GM12878 (cell line): ENCODE data around the gene PDE6A. TPM values are rescaled to one million over a fixed set of nuclear protein-coding genes. Genes with fewer than 3 reads are reported as not detected.

ENCODE experiments used
- ATAC-seq: fragments of 200-7000 bp; cut with Tn5 transposase; 3 replicates; pipeline ENCODE4 v1.9.1; 2020; ENCODE audit warnings: mild to moderate bottlenecking, moderate library complexity
- BruUV-seq: library from RNA; stranded (reverse); fragments of 400-500 nt; replicated peaks from 2 replicates; lab custom pipeline; 2021; lab: Mats Ljungman, UMichigan
- CTCF ChIA-PET: fragments of 300-600 bp; sonication (Branson Sonifier 250); formaldehyde crosslinking; extraction: SDS; loops from one replicate; lab custom pipeline; 2021; ENCODE audit warnings: inconsistent platforms; lab: Yijun Ruan, JAX
- POLR2A ChIA-PET: fragments of 350-600 bp; formaldehyde crosslinking; extraction: SDS; loops from one replicate; lab custom pipeline; 2021; ENCODE audit warnings: inconsistent platforms; lab: Charles Lee
- RAD21 ChIA-PET: fragments of 300-600 bp; sonication (Branson Sonifier 250); formaldehyde crosslinking; loops from one replicate; lab custom pipeline; 2023; ENCODE audit warnings: antibody characterized with exemption; ENCODE audit not compliant: unreplicated experiment; lab: Charles Lee
- SMC1A ChIA-PET: fragments of 300-600 bp; sonication (Branson Sonifier 250); formaldehyde crosslinking; loops from one replicate; lab custom pipeline; 2023; ENCODE audit not compliant: unreplicated experiment, uncharacterized antibody; lab: Charles Lee
- DNase-seq: peaks from one replicate; pipeline ENCODE4 v3.0.0-alpha.2; 2011; ENCODE audit warnings: low read depth, low spot score
- FAIRE-seq: peaks from 3 replicates; lab custom pipeline; 2011; peaks lifted over from hg19 to GRCh38; lab: Jason Lieb, UNC
- H2AFZ ChIP-seq: 2 replicates; pipeline ENCODE4 v1.6.0; 2011; ENCODE audit warnings: low read depth, low read length, control low read depth; ENCODE audit not compliant: control insufficient read depth
- H3K27ac ChIP-seq: 2 replicates; pipeline ENCODE4 v1.5.1; 2011; ENCODE audit warnings: control low read depth; ENCODE audit not compliant: control insufficient read depth, insufficient read depth
- H3K27me3 ChIP-seq, 2 experiments: replicated peaks in 1 of 2; 2 replicates each; pipeline versions ENCODE4 v1.6.0 to v1.6.1; 2011; ENCODE audit warnings: low read length in 1 of 2; ENCODE audit not compliant: control insufficient read depth in 2 of 2, insufficient read depth in 2 of 2
- H3K36me3 ChIP-seq, 2 experiments: 2 replicates each; pipeline ENCODE4 v1.5.1; 2011; ENCODE audit warnings: low read length in 1 of 2; ENCODE audit not compliant: control insufficient read depth in 2 of 2, insufficient read depth in 2 of 2
- H3K4me1 ChIP-seq: 2 replicates; pipeline ENCODE4 v1.6.1; 2011; ENCODE audit warnings: mild to moderate bottlenecking, low read length, moderate library complexity, mixed read lengths; ENCODE audit not compliant: control insufficient read depth, insufficient read depth
- H3K4me2 ChIP-seq: 2 replicates; pipeline ENCODE4 v1.6.0; 2011; ENCODE audit warnings: control low read depth; ENCODE audit not compliant: control insufficient read depth, insufficient read depth
- H3K4me3 ChIP-seq: fragments of 200-600 bp; sonication (generic); 2 replicates; pipeline ENCODE4 v1.5.1; 2016
- H3K79me2 ChIP-seq: 2 replicates; pipeline ENCODE4 v1.6.0; 2011; ENCODE audit warnings: low read length; ENCODE audit not compliant: control insufficient read depth, insufficient read depth
- H3K9ac ChIP-seq: 2 replicates; pipeline ENCODE4 v1.8.0; 2011; ENCODE audit warnings: low read length, control low read depth, mixed read lengths; ENCODE audit not compliant: control insufficient read depth, insufficient read depth
- H3K9me3 ChIP-seq: replicated peaks from 3 replicates; pipeline ENCODE4 v1.5.1; 2011; ENCODE audit warnings: mild to moderate bottlenecking, low read length; ENCODE audit not compliant: control insufficient read depth, insufficient read depth
- H4K20me1 ChIP-seq: 2 replicates; pipeline ENCODE4 v1.6.0; 2011; ENCODE audit not compliant: control insufficient read depth, insufficient read depth
- ATF7 ChIP-seq: fragments of 450-650 bp; IDR thresholded peaks from 2 replicates; pipeline ENCODE4 v1.6.1; 2016; ENCODE audit warnings: low read depth, mild to moderate bottlenecking
- BCL3 ChIP-seq: IDR thresholded peaks from 2 replicates; pipeline ENCODE4 v1.6.1; 2011; ENCODE audit warnings: borderline replicate concordance, low read depth, mild to moderate bottlenecking, moderate library complexity, low read length; ENCODE audit not compliant: insufficient read depth, poor library complexity, severe bottlenecking
- CBFB ChIP-seq: IDR thresholded peaks from 2 replicates; pipeline ENCODE4 v1.6.1; 2016; ENCODE audit warnings: antibody characterized with exemption, low read depth
- CEBPB ChIP-seq, 2 experiments: fragments of 150-350 bp in 1 of 2; IDR thresholded peaks; 2 replicates each; pipeline ENCODE4 v1.6.1; 2012 to 2014; ENCODE audit warnings: low read depth in 2 of 2, low read length in 2 of 2, borderline replicate concordance in 1 of 2, inconsistent platforms in 1 of 2
- CEBPZ ChIP-seq: fragments of 150-350 bp; IDR thresholded peaks from 2 replicates; pipeline ENCODE4 v1.6.1; 2016; ENCODE audit warnings: low read depth, low read length
- CHD4 ChIP-seq: fragments of 200-600 bp; sonication (generic); IDR thresholded peaks from 2 replicates; pipeline ENCODE4 v1.6.1; 2016; ENCODE audit warnings: mild to moderate bottlenecking
- DPF2 ChIP-seq: fragments of 450-650 bp; IDR thresholded peaks from 2 replicates; pipeline ENCODE4 v1.6.1; 2017; ENCODE audit warnings: mild to moderate bottlenecking
- FOXK2 ChIP-seq: fragments of 450-650 bp; IDR thresholded peaks from 2 replicates; pipeline ENCODE4 v1.6.1; 2017; ENCODE audit warnings: mild to moderate bottlenecking, moderate library complexity
- IKZF1 ChIP-seq: fragments of 450-650 bp; conservative IDR thresholded peaks from 2 replicates; pipeline ENCODE4 v1.6.1; 2017; ENCODE audit warnings: antibody characterized with exemption, mild to moderate bottlenecking
- MTA2 ChIP-seq: fragments of 450-650 bp; IDR thresholded peaks from 2 replicates; pipeline ENCODE4 v1.6.1; 2016; ENCODE audit warnings: low read depth, mild to moderate bottlenecking, moderate library complexity
- PKNOX1 ChIP-seq: fragments of 450-650 bp; IDR thresholded peaks from 2 replicates; pipeline ENCODE4 v1.6.1; 2016; ENCODE audit warnings: mild to moderate bottlenecking
- SUZ12 ChIP-seq: fragments of 200-600 bp; sonication (generic); IDR thresholded peaks from one replicate; pipeline ENCODE4 v1.6.1; 2018; ENCODE audit warnings: antibody characterized with exemption, mild to moderate bottlenecking; ENCODE audit not compliant: unreplicated experiment
- TCF7 ChIP-seq: IDR thresholded peaks from 2 replicates; pipeline ENCODE4 v1.6.1; 2014; ENCODE audit warnings: antibody characterized with exemption, borderline replicate concordance
- YY1 ChIP-seq: IDR thresholded peaks from 2 replicates; pipeline ENCODE4 v1.6.1; 2011; ENCODE audit warnings: low read depth, mild to moderate bottlenecking, low read length
- ZNF207 ChIP-seq: fragments of 450-650 bp; IDR thresholded peaks from 2 replicates; pipeline ENCODE4 v1.6.1; 2014; ENCODE audit warnings: antibody characterized with exemption, mild to moderate bottlenecking, borderline replicate concordance
- WGBS: methylation state at CpG from one replicate; pipeline ENCODE4 v1.1.6; 2016; ENCODE audit warnings: low lambda C conversion rate; ENCODE audit not compliant: insufficient replicate concordance, insufficient coverage; ENCODE audit errors: missing lambda C conversion rate; 5-methylcytosine and 5-hydroxymethylcytosine counted together
- in situ Hi-C: fragments of 300-500 bp; cut with MboI; formaldehyde crosslinking; loops from 9 replicates; pipeline ENCODE4 v1.14.3; 2018; ENCODE audit warnings: mixed read lengths
- intact Hi-C: fragments of 100-400 bp; cut with micrococcal nuclease; formaldehyde crosslinking; loops from one replicate; pipeline ENCODE4 v1.14.2; 2022; ENCODE audit not compliant: unreplicated experiment
- polyA plus RNA-seq, 11 experiments: library from polyadenylated mRNA; depleted of rRNA in 4 of 11; unstranded in 6 of 11; stranded (reverse) in 5 of 11; fragments of >200 nt; fragmentation: Nextera tagmentation in 4 of 11; fragmentation: Illumina TruSeq in 1 of 11; extraction: Ambion mirVana in 4 of 11; extraction: Trizol in 1 of 11; gene quantifications; 1 replicate in 1 of 11; 2 replicates in 10 of 11; pipeline versions ENCODE4 v1.2.1 to v1.2.3, GENCODE V29; 2011 to 2016; ENCODE audit warnings: inconsistent platforms in 2 of 11, missing spikeins in 2 of 11, low read depth in 1 of 11
- total RNA-seq, 4 experiments: library from RNA; depleted of rRNA in 3 of 4; stranded (reverse); fragments of >200 nt in 3 of 4; fragmentation: Illumina TruSeq in 1 of 4; extraction: Trizol in 1 of 4; gene quantifications; 2 replicates each; pipeline versions ENCODE4 v1.2.1 to v1.2.3, GENCODE V29; 2013 to 2021
- TF ChIP-seq, protein P1 (sequence below): IDR thresholded peaks from 2 replicates; pipeline ENCODE4 v1.6.1; 2011; ENCODE audit warnings: low read depth, low read length, improper control_type of control experiment, borderline replicate concordance

PDE6A gene
- total and polyA plus RNA-seq, 10 of the 15 experiments (the other 5 are each of a cell fraction or from before 2014, with no cell fraction given) = 0.05 to 0.26 TPM; not detected in 8

DNA sequence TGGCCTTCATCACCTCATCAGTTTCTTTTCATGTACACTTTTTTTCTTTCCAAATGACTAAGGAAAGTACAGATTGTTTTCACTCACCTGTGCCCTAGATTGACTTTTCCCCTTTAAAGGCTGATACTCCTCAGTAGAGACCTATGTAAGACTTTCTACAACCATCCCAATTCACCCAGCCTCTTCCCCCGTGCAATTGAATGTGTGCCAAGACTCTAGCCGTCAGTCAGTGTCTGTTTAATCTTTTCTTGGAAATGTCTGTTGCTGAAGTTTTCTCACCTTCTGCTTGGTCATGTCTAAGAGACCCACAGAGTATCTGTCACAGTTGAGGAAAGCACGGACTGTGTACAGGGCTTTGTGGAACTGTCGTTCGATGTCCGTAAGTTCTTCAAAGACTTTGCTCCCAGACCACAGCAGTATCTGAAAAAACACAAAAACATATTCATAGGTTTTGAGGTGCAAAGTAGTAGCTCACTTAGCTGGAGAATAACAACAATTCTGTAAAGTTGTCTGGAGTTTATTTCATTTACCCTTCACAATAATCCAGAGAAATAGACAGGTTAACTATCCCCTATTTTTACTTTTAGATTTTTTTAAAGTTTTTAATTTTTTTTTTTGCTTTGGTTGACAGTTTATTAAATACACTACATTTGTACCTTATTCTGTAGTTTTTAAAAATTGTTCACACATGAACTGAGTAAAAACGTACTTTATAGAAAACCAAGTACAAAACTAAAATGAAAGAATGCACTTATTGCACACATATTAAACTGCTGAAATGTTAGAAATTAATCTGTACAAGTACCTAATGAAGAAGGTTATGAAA is 13.6 kb downstream of the PDE6A start:
- in situ Hi-C loops (no loop called here), intact Hi-C loops (no loop called here)
- CTCF ChIA-PET = interaction anchor here (1.1 to 1.4 kb wide), 2 partner anchors 78 to 312 kb away, joined by 3 to 6 read pairs; no protein-coding TSS in a partner anchor
- DNase-seq (no peak), ATAC-seq (no peak), FAIRE-seq (peak; percentile 66)
- WGBS = 57% methylated on average over 7 of the region's 7 CpGs
- Histone ChIP-seq H3K27me3 (peaks cover 0 to 2% of the 10 kb centered on the region in 2 experiments; a peak in 3 of 4 replicates), H3K79me2 (no peaks in the 10 kb centered on the region), H3K4me1 (no peaks in the 10 kb centered on the region), H3K9ac (no peak overlapping the region), H3K4me3 (no peak overlapping the region), H3K27ac (no peak overlapping the region), H3K36me3 (no peaks in the 10 kb centered on the region), H4K20me1 (no peaks in the 10 kb centered on the region), H3K9me3 (no peaks in the 10 kb centered on the region), H2AFZ (no peak overlapping the region), H3K4me2 (no peak overlapping the region)
- BruUV-seq = no TSS peak
- RAD21 ChIA-PET = no interaction called here
- SMC1A ChIA-PET = no interaction called here
- POLR2A ChIA-PET = interaction anchor here (0.7 kb wide), 1 partner anchor 21 kb away, joined by 3 read pairs; no protein-coding TSS in a partner anchor
- TF ChIP-seq MTA2 (no peak), ZNF207 (no peak), YY1 (no peak), PKNOX1 (no peak), CBFB (no peak), FOXK2 (no peak), ATF7 (no peak), BCL3 (no peak), CHD4 (no peak), DPF2 (no peak), CEBPB (IDR thresholded peaks at IDR 0.05; ENCODE audit: borderline replicate concordance in 1 of 2, low read depth in 2 of 2, low read length in 2 of 2) (no peak), TCF7 (no peak), IKZF1 (no peak), SUZ12 (no peak), CEBPZ (no peak)
- TF ChIP-seq, protein P1, sequence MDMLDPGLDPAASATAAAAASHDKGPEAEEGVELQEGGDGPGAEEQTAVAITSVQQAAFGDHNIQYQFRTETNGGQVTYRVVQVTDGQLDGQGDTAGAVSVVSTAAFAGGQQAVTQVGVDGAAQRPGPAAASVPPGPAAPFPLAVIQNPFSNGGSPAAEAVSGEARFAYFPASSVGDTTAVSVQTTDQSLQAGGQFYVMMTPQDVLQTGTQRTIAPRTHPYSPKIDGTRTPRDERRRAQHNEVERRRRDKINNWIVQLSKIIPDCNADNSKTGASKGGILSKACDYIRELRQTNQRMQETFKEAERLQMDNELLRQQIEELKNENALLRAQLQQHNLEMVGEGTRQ = no peak
